ENCODE measurements around the gene UBE2R2. TPM values are rescaled to one million over a fixed set of nuclear protein-coding genes. Genes with fewer than 3 reads are reported as not detected.
"Not testable (repeated sequence)": the region's sequence is repeated elsewhere in the genome, so short reads cannot be mapped to it uniquely, and the experiment has no call there.

UBE2R2 gene
- total RNA-seq, 1 experiment from 2014 or later, result 52.1 TPM

DNA sequence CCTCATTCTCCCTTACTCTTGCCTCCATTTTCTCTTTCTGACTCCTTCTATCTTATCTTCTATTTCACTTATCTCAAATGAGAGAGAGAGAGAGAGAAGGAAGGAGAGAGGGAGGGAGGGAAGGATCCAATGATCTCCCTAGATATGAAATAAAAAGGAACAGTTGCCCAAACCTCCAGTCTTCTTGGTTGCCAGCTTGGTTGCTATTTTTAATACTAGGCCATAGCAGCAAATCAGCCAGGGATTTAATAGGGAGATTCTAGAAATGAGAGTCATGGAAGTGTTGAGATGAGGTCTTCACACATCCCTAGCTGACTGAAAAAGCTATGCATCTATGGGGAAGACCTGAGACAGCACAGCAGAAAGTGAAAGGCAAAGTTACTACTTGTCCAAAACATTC is 43.8 kb upstream of the UBE2R2 start:
- not testable (repeated sequence) for H3K36me3 Mint-ChIP-seq (ENCODE audit: insufficient read depth in 1 of 3, low read depth in 3 of 3); H3K27me3 Mint-ChIP-seq (ENCODE audit: low read depth); H2BK15ac ChIP-seq (ENCODE audit: low read depth, low read length); H3K4ac ChIP-seq (ENCODE audit: low read depth, low read length); H3K9me3 ChIP-seq (ENCODE audit: control insufficient read depth, low read depth, low read length); H3K27ac Mint-ChIP-seq; H3K79me1 ChIP-seq (ENCODE audit: insufficient read depth, low read depth, low read length, poor library complexity, severe bottlenecking); H3K23ac ChIP-seq (ENCODE audit: insufficient read length, low read depth, low read length); H4K91ac ChIP-seq (ENCODE audit: insufficient read length, low read depth, low read length); H3K79me2 ChIP-seq (ENCODE audit: insufficient read depth, low read length); H2BK120ac ChIP-seq (ENCODE audit: low read depth, low read length, poor library complexity, severe bottlenecking); H2AFZ ChIP-seq (ENCODE audit: low read length); H4K5ac ChIP-seq (ENCODE audit: insufficient read length, low read depth, low read length); H3K18ac ChIP-seq (ENCODE audit: insufficient read length, low read depth, low read length); H4K20me1 ChIP-seq (ENCODE audit: control insufficient read depth, insufficient read depth, insufficient read length); H2BK5ac ChIP-seq (ENCODE audit: insufficient read length, low read length); H3K56ac ChIP-seq (ENCODE audit: insufficient read length, low read depth, low read length); H3K27me3 ChIP-seq (ENCODE audit: insufficient read depth, low read length); H3K9me3 Mint-ChIP-seq; DNase-seq; H3K14ac ChIP-seq (ENCODE audit: insufficient read depth, low read length); H2AK5ac ChIP-seq (ENCODE audit: insufficient read length, low read length); H3K4me3 Mint-ChIP-seq; H3K4me2 ChIP-seq (ENCODE audit: insufficient read depth, insufficient read length, low read length); H3T11ph ChIP-seq (ENCODE audit: low read length); H3K4me1 ChIP-seq (ENCODE audit: insufficient read depth, low read length); H3K23me2 ChIP-seq (ENCODE audit: insufficient read length, low read depth, low read length, poor library complexity, severe bottlenecking); H3K27ac ChIP-seq (ENCODE audit: insufficient read length, low read depth, low read length); H2BK20ac ChIP-seq (ENCODE audit: low read depth, low read length, poor library complexity, severe bottlenecking); H2BK12ac ChIP-seq (ENCODE audit: insufficient read length, low read depth, low read length); H4K8ac ChIP-seq (replicated peaks; ENCODE audit: insufficient read length, low read depth, low read length); H3K9ac ChIP-seq (ENCODE audit: extremely low read depth, insufficient read length, low read length)
- H3K4me1 Mint-ChIP-seq, result peaks cover under 1 to 10% of the 10 kb centered on the region in 2 experiments; a peak in 3 of 4 replicates

DNA sequence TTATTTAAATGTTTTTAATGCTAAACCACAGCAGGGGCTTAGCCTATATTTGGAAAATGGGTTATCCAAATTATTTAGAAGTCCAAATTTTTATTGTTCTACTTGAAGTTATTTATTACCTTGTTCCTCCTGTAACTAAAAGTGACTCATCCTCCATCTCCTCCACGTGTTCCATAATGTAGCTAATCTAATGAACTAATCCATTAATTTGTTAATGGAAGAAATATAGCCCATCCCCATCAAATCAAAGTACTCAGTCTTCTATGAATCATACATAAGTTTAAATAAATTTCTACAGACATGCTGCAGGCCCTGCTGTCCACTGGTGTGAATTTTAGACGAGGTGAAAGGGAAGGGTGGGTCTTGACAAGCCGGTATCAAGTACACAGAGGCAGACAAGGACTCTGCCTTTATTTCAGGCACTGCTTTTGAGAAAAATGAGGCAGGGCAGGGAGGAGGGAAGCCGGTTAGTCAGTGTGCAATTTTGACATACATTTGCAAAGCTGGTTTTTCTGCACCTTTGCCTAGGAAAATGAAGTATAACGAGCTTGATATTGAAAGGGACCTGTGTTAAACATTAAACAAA is 42.8 kb upstream of the UBE2R2 start:
- H3K27me3 ChIP-seq (ENCODE audit: insufficient read depth, low read length); H3K23me2 ChIP-seq (ENCODE audit: insufficient read length, low read depth, low read length, poor library complexity, severe bottlenecking); DNase-seq; H3K4me2 ChIP-seq (ENCODE audit: insufficient read depth, insufficient read length, low read length); H3K9ac ChIP-seq (ENCODE audit: extremely low read depth, insufficient read length, low read length); H4K91ac ChIP-seq (ENCODE audit: insufficient read length, low read depth, low read length); H2BK5ac ChIP-seq (ENCODE audit: insufficient read length, low read length); H3K4ac ChIP-seq (ENCODE audit: low read depth, low read length); H2BK12ac ChIP-seq (ENCODE audit: insufficient read length, low read depth, low read length); H3K56ac ChIP-seq (ENCODE audit: insufficient read length, low read depth, low read length); H2BK15ac ChIP-seq (ENCODE audit: low read depth, low read length); H3K9me3 ChIP-seq (ENCODE audit: control insufficient read depth, low read depth, low read length); H3K4me3 Mint-ChIP-seq; H3K36me3 Mint-ChIP-seq (ENCODE audit: insufficient read depth in 1 of 3, low read depth in 3 of 3); H3K79me1 ChIP-seq (ENCODE audit: insufficient read depth, low read depth, low read length, poor library complexity, severe bottlenecking); H2AK5ac ChIP-seq (ENCODE audit: insufficient read length, low read length); H3K27ac ChIP-seq (ENCODE audit: insufficient read length, low read depth, low read length); H3K27ac Mint-ChIP-seq; H4K20me1 ChIP-seq (ENCODE audit: control insufficient read depth, insufficient read depth, insufficient read length); H3K27me3 Mint-ChIP-seq (ENCODE audit: low read depth); H3K79me2 ChIP-seq (ENCODE audit: insufficient read depth, low read length); H2BK20ac ChIP-seq (ENCODE audit: low read depth, low read length, poor library complexity, severe bottlenecking); H3K18ac ChIP-seq (ENCODE audit: insufficient read length, low read depth, low read length); H3K14ac ChIP-seq (ENCODE audit: insufficient read depth, low read length); H3K9me3 Mint-ChIP-seq; H2BK120ac ChIP-seq (ENCODE audit: low read depth, low read length, poor library complexity, severe bottlenecking); H2AFZ ChIP-seq (ENCODE audit: low read length); H4K5ac ChIP-seq (ENCODE audit: insufficient read length, low read depth, low read length); H3K4me1 ChIP-seq (ENCODE audit: insufficient read depth, low read length); H4K8ac ChIP-seq (replicated peaks; ENCODE audit: insufficient read length, low read depth, low read length); H3T11ph ChIP-seq (ENCODE audit: low read length); H3K23ac ChIP-seq (ENCODE audit: insufficient read length, low read depth, low read length): not testable (repeated sequence)
- H3K4me1 Mint-ChIP-seq, result peaks cover 3 to 15% of the 10 kb centered on the region in 2 experiments
- no CpG with 5 or more reads among the region's 5 CpGs for WGBS (ENCODE audit: extremely low coverage, insufficient read length, low lambda C conversion rate)
